Glutamatergic neuron (in vitro differentiated cells): Measurements from ENCODE around the gene FKBP6. TPM values are rescaled to one million over a fixed set of nuclear protein-coding genes. Genes with fewer than 3 reads are reported as not detected.

ENCODE experiments used
- DNase-seq: peaks from one replicate; pipeline ENCODE4 v3.0.0; 2022
- H3K27ac Mint-ChIP-seq: one replicate; pipeline ENCODE4 v1.8.0; 2020; ENCODE audit warnings: mild to moderate bottlenecking, mixed read lengths, inconsistent platforms; ENCODE audit not compliant: unreplicated experiment
- H3K27me3 Mint-ChIP-seq: one replicate; pipeline ENCODE4 v1.8.0; 2020; ENCODE audit warnings: mild to moderate bottlenecking, moderate library complexity, mixed read lengths, inconsistent platforms; ENCODE audit not compliant: unreplicated experiment
- H3K36me3 Mint-ChIP-seq: one replicate; pipeline ENCODE4 v1.8.0; 2020; ENCODE audit warnings: mild to moderate bottlenecking, mixed read lengths, inconsistent platforms; ENCODE audit not compliant: unreplicated experiment
- H3K4me1 Mint-ChIP-seq: one replicate; pipeline ENCODE4 v1.8.0; 2020; ENCODE audit warnings: mild to moderate bottlenecking, low read depth, mixed read lengths, inconsistent platforms; ENCODE audit not compliant: unreplicated experiment
- H3K4me3 Mint-ChIP-seq: one replicate; pipeline ENCODE4 v1.8.0; 2020; ENCODE audit warnings: mild to moderate bottlenecking, mixed read lengths, inconsistent platforms; ENCODE audit not compliant: unreplicated experiment
- H3K9me3 Mint-ChIP-seq: one replicate; pipeline ENCODE4 v1.8.0; 2020; ENCODE audit warnings: mild to moderate bottlenecking, moderate library complexity, mixed read lengths, inconsistent platforms; ENCODE audit not compliant: unreplicated experiment
- total RNA-seq: library from RNA; stranded (reverse); fragmentation: NEBNext Ultra II Directional; extraction: Animal tissue kit (Norgen Biotek cat#: 25700); gene quantifications from one replicate; pipeline ENCODE4 v1.2.1, GENCODE V29; 2021; ENCODE audit not compliant: unreplicated experiment
- TF ChIP-seq, protein P1 (sequence below): fragments of 200-600 bp; sonication (generic); IDR thresholded peaks from one replicate; pipeline ENCODE4 v1.5.0; 2021; ENCODE audit not compliant: partially characterized antibody, unreplicated experiment

FKBP6 gene
- total RNA-seq, 1 donor from 2014 or later = not detected

DNA sequence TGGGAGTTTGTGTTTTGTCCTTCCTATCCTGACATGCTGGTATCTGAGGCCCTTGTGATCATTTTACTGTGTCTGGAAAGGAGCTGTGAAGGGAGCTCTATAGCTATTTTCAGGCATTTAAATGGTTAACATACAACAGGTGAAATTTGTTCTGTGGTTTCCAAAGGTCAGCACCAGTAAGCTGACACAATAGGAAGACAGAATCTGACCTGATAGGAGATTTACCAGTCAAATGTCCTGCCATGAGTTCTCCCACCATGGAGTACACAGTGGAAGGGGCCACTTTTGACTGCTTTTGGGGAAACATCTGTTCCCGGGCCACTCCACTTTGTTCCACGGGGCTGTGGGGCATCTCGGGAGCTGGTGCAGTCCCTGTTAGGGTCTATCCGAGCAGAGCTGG lies 17.6 kb downstream of the FKBP6 start:
- Mint-ChIP-seq H3K4me3 (no peak overlapping the region), H3K27me3 (no peaks in the 10 kb centered on the region), H3K36me3 (peaks cover 5% of the 10 kb centered on the region), H3K9me3 (no peaks in the 10 kb centered on the region), H3K4me1 (peaks cover 5% of the 10 kb centered on the region), H3K27ac (no peak overlapping the region)
- TF ChIP-seq, protein P1, sequence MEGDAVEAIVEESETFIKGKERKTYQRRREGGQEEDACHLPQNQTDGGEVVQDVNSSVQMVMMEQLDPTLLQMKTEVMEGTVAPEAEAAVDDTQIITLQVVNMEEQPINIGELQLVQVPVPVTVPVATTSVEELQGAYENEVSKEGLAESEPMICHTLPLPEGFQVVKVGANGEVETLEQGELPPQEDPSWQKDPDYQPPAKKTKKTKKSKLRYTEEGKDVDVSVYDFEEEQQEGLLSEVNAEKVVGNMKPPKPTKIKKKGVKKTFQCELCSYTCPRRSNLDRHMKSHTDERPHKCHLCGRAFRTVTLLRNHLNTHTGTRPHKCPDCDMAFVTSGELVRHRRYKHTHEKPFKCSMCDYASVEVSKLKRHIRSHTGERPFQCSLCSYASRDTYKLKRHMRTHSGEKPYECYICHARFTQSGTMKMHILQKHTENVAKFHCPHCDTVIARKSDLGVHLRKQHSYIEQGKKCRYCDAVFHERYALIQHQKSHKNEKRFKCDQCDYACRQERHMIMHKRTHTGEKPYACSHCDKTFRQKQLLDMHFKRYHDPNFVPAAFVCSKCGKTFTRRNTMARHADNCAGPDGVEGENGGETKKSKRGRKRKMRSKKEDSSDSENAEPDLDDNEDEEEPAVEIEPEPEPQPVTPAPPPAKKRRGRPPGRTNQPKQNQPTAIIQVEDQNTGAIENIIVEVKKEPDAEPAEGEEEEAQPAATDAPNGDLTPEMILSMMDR = no peak
- DNase-seq = no peak

GRCh38 chr7:73345951-73346350 lies 18.0 kb downstream of the FKBP6 start:
- peaks cover 5% of the 10 kb centered on the region for H3K36me3 Mint-ChIP-seq
- no peak for DNase-seq
- H3K27me3 Mint-ChIP-seq = no peaks in the 10 kb centered on the region
- TF ChIP-seq, protein P1 = no peak
- H3K4me1 Mint-ChIP-seq = peaks cover 5% of the 10 kb centered on the region
- H3K4me3 Mint-ChIP-seq = no peak overlapping the region
- no peaks in the 10 kb centered on the region for H3K9me3 Mint-ChIP-seq
- no peak overlapping the region for H3K27ac Mint-ChIP-seq

- Mint-ChIP-seq H3K36me3 (peaks cover 12% of the 10 kb centered on the region), H3K4me1 (peaks cover 5% of the 10 kb centered on the region), H3K4me3 (no peak overlapping the region), H3K9me3 (peaks cover 1% of the 10 kb centered on the region), H3K27me3 (peaks cover 4% of the 10 kb centered on the region), H3K27ac (no peak overlapping the region)
- TF ChIP-seq, protein P1 = no peak
- DNase-seq = no peak
Measured at GRCh38 chr7:73349763-73350162, 21.8 kb downstream of the FKBP6 start.

DNA sequence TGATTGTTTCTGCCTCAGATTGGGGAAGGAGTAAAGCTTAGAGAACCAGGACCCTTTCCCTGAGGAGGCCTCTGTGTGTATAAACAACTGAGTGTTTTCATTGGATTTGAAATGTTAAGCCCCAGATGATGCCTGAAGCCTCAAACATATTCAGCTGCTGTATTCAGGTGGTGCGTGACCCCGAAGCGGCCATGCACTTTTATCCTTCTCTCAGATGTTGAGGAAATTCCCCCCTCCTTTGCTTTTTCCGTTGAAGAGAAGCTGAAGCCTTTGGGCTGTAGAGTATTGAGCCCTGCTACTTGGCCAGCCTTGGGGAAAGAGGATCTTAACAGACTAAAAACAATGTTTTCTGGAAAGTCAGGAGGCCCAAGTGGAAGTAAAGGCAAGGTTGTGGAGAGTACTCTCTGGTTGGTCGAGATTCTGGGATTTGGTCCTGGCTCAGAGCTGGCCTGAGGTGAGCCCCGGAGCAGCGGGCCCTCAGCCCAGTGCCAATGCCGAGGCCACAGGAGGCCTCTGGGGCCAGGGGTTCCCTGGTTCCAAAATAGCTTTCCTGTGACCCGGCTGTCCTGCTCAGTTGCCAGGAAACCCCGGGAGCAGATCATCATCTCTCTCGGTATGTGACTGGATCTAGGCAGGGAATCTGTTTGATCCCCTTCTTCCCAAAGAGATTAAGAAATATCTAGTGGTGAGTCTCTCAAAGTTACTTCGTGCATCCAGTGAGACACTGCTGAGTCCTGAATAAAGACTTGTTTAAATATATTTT lies 22.5 kb downstream of the FKBP6 start:
- no peak for DNase-seq
- Mint-ChIP-seq H3K27me3 (peaks cover 4% of the 10 kb centered on the region), H3K27ac (no peak overlapping the region), H3K9me3 (peaks cover 1% of the 10 kb centered on the region), H3K4me1 (peaks cover 5% of the 10 kb centered on the region), H3K4me3 (no peak overlapping the region), H3K36me3 (peaks cover 12% of the 10 kb centered on the region)
- TF ChIP-seq, protein P1 = no peak

DNA sequence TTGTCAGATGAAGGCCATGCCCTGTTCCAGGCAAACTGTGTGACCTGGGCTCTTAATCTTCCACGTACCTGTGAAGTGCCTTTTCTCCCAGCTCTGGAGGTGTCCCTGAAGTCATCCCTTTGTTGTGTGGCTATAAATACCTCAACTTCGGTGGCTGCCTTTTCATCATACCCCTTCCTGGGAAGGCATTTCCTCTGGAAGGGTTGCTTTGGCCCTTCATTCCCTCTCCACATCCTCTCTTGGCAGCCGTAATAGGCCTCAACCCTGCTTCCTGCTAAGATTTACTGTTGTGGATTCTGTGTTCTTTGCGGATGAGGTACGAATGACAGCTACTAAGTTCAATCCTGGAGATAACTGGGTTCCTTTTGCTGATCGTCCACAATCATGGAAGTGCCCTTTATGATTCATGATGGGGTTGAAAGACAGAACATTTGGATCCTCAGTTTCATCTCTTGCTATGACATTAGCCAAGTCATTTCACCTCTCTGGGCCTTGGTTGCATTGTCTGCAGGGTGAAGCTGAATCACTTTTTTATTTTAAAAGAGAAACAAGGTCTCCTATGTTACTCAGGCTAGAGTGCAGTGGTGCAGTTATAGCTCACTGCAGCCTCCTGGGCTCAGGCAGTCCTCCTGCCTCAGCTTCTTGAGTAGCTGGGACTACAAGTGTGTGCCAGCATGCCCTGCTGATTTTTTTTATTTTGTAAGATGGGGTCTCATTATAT lies 23.6 kb downstream of the FKBP6 start:
- Mint-ChIP-seq H3K4me1 (peaks cover 1% of the 10 kb centered on the region), H3K4me3 (no peak overlapping the region), H3K36me3 (peaks cover 12% of the 10 kb centered on the region), H3K27me3 (peaks cover 4% of the 10 kb centered on the region), H3K27ac (no peak overlapping the region), H3K9me3 (peaks cover 1% of the 10 kb centered on the region)
- DNase-seq = no peak
- TF ChIP-seq, protein P1 = no peak
